ENCODE measurements around the gene ANKS1B.

The ANKS1B gene

DNA sequence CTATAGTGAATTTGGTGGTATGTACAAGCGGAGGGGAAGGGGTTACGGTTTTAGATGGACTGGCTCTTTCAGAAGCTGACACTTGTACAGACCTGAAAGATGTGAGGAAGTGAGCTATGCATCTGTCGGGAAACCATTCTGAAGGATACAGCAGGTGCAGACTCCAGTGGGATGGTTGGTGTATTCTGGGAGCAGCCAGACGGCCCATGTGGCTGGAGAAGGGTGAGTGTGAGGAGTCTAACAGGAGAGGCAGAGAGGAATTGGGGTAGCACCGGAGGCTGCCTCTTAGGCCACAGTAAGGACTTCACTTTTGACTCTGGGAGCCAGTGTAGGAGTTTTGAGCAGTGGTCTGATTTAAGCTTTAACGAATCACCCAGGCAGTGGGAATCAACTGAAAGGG lies 1248.9 kb downstream of the ANKS1B start:
- Histone ChIP-seq H3K27ac (ENCODE audit: low read depth, low read length) (no peak overlapping the region), H3K4me1 (ENCODE audit: control insufficient read depth, insufficient read depth, low read length) (no peaks in the 10 kb centered on the region; the same call in 1 of the 2 replicates), H3K4me3 (ENCODE audit: low read depth, low read length) (no peak overlapping the region), H3K9ac (ENCODE audit: low read length) (no peak overlapping the region), H3K36me3 (ENCODE audit: control insufficient read depth, insufficient read depth, low read length) (peaks cover 11% of the 10 kb centered on the region), H3K9me3 (ENCODE audit: control insufficient read depth, insufficient read depth, low read depth, low read length) (no peaks in the 10 kb centered on the region), H3K27me3 (ENCODE audit: control insufficient read depth, insufficient read depth, low read length) (no peaks in the 10 kb centered on the region)

DNA sequence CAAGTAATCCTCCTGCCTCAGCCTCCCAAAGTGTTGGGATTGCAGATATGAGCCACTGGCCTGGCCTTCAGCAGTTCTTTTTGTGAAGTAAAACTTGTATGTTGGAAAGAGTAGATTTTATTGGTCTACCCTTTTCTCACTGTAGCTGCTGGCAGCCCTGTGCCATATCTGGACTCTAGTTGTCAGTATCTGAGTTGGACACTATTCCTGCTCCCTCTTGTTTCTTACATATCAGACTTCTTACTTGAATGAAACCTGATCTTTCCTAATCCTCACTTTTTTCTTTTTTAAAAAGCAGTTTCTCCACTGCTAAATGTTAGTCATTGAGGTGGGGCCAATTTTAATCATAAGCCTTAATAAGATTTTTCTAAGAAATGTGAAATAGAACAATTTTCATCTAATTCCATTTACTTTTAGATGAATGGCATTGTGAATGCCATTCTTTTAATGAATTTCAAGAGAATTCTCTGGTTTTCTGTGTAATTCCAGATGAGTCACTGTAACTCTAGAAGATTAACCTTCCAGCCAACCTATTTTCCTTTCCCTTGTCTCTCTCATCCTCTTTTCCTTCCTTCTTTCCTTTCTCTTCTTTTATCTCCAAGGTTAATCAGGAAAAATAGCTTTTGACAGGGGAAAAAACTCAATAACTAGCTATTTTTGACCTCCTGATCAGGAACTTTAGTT lies 1250.9 kb downstream of the ANKS1B start:
- no peak overlapping the region for H3K9ac ChIP-seq (ENCODE audit: low read length)
- peaks cover 28% of the 10 kb centered on the region for H3K36me3 ChIP-seq (ENCODE audit: control insufficient read depth, insufficient read depth, low read length)
- H3K9me3 ChIP-seq (ENCODE audit: control insufficient read depth, insufficient read depth, low read depth, low read length), result no peaks in the 10 kb centered on the region
- H3K4me1 ChIP-seq (ENCODE audit: control insufficient read depth, insufficient read depth, low read length), result no peaks in the 10 kb centered on the region; the same call in 1 of the 2 replicates
- no peak overlapping the region for H3K4me3 ChIP-seq (ENCODE audit: low read depth, low read length)
- H3K27me3 ChIP-seq (ENCODE audit: control insufficient read depth, insufficient read depth, low read length), result no peaks in the 10 kb centered on the region
- no peak overlapping the region for H3K27ac ChIP-seq (ENCODE audit: low read depth, low read length)

DNA sequence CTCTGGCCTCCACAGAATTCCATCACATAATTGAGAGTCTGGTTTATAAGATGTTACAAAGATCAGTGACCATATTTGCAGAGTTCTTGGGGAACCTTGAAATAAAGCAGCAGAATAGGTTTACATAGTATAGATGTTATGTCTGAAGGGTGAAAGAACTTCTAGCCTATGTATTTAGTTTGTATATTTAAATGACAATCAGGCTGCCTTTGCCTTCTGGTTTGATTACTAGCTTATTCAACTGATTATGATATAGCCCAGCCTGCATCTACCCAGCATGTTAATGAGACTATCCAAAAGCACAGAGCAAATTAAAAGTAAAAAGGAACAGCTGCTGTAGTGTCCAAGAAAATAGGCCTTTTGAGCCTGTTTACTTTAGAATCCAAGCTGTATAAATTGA lies 1254.3 kb downstream of the ANKS1B start:
- no peaks in the 10 kb centered on the region for H3K9me3 ChIP-seq (ENCODE audit: control insufficient read depth, insufficient read depth, low read depth, low read length)
- H3K9ac ChIP-seq (ENCODE audit: low read length), result no peak overlapping the region
- no peaks in the 10 kb centered on the region for H3K4me1 ChIP-seq (ENCODE audit: control insufficient read depth, insufficient read depth, low read length)
- H3K27me3 ChIP-seq (ENCODE audit: control insufficient read depth, insufficient read depth, low read length), result no peaks in the 10 kb centered on the region
- no peak overlapping the region for H3K4me3 ChIP-seq (ENCODE audit: low read depth, low read length)
- peaks cover 43% of the 10 kb centered on the region for H3K36me3 ChIP-seq (ENCODE audit: control insufficient read depth, insufficient read depth, low read length)
- no peak overlapping the region for H3K27ac ChIP-seq (ENCODE audit: low read depth, low read length)

DNA sequence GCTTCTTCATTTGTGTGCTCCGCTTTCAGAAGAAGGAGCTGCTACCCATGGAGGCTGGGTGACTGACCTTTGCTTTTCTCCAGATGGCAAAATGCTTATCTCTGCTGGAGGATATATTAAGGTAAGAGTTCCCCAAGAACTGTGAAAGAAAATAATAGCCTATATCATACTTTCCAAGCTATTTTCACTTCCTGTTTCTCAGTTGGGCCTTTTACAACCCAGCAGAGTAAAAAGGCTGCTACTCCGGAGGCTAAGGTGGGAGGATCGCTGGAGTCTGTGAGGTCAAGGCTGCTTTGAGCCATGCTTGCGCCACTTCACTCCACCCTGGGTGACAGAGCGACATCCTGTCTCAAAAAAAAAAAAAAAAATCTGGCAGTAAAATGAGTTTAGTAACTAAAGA lies 1257.5 kb downstream of the ANKS1B start:
- H3K4me3 ChIP-seq (ENCODE audit: low read depth, low read length), result no peak overlapping the region
- H3K4me1 ChIP-seq (ENCODE audit: control insufficient read depth, insufficient read depth, low read length), result no peaks in the 10 kb centered on the region
- no peak overlapping the region for H3K9ac ChIP-seq (ENCODE audit: low read length)
- H3K27me3 ChIP-seq (ENCODE audit: control insufficient read depth, insufficient read depth, low read length), result no peaks in the 10 kb centered on the region
- peaks cover 57% of the 10 kb centered on the region for H3K36me3 ChIP-seq (ENCODE audit: control insufficient read depth, insufficient read depth, low read length)
- no peak overlapping the region for H3K27ac ChIP-seq (ENCODE audit: low read depth, low read length)
- H3K9me3 ChIP-seq (ENCODE audit: control insufficient read depth, insufficient read depth, low read depth, low read length), result no peaks in the 10 kb centered on the region

DNA sequence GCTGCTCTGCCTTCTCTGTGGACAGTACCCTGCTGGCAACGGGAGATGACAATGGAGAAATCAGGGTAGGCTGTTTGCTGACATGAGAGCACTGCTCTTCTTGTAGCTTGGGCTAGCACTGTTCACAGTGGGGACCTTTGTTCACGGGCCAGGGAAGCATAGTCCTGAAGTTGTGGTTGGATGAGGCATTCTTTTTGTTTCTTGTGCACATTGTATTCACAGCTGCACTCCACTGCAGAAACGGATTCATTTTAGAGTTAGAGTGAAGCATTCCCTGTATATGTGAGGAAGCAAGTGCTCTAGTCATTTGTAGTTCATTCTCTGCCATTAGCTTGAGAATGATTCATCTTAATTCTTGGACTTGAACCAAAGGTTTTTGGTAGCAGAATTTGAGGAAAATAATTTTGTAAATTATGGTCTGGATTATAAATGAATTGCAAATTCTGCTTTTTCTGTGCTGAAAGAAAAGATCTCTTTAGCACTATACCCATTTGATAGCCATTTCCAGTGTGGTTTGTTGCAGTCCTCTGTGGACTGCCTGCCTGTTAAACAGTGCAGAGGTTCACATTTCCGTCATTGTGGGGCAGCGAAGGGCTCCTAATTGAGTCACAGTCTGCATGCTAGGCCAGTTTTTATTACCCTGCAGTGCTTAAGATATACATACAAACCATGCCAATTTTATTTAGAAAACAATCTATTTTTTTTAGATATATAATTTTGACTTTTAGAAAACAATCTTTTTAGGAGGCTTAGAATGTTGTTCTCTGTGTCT lies 1259.1 kb downstream of the ANKS1B start:
- Histone ChIP-seq H3K27ac (ENCODE audit: low read depth, low read length) (no peak overlapping the region), H3K9ac (ENCODE audit: low read length) (no peak overlapping the region), H3K4me1 (ENCODE audit: control insufficient read depth, insufficient read depth, low read length) (no peaks in the 10 kb centered on the region), H3K9me3 (ENCODE audit: control insufficient read depth, insufficient read depth, low read depth, low read length) (no peaks in the 10 kb centered on the region), H3K27me3 (ENCODE audit: control insufficient read depth, insufficient read depth, low read length) (no peaks in the 10 kb centered on the region), H3K36me3 (ENCODE audit: control insufficient read depth, insufficient read depth, low read length) (peaks cover 45% of the 10 kb centered on the region), H3K4me3 (ENCODE audit: low read depth, low read length) (no peak overlapping the region)

DNA sequence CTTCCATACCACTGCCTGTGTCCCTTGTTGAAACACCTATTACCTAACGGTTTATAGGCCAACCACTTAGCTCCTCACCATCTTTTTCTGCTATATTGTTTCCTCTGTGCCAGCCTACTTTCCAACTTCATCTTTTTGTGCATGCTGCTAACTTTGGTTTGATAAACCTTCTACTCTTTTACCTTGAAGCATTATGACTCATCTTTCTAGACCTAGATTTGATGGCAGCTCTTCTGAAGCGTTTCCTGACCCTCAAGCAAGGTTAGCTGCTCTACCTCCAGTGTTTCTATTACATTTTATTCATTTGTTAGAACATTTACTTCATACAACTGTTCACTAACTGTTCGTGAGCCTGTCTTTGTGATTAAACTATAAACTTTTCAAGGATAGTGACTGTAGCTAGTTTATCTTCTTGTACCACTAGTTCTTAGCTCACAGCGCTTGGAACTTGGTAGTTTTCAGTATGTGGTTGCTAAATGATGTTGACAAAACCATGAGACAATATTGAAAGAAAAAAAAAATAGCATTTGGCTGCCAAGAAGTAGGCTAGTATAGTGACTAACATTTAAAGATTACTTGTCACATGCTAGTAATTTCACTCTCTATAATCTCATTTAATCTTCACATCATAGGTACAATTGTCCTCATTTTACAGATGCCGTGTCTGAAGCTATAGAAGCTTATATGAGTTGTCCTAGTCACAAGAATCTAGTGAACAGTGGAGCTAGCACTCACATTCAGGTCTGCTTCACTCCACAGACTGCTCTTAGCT lies 1260.2 kb downstream of the ANKS1B start:
- H3K4me1 ChIP-seq (ENCODE audit: control insufficient read depth, insufficient read depth, low read length), result no peaks in the 10 kb centered on the region
- no peak overlapping the region for H3K4me3 ChIP-seq (ENCODE audit: low read depth, low read length)
- no peak overlapping the region for H3K9ac ChIP-seq (ENCODE audit: low read length)
- no peak overlapping the region for H3K27ac ChIP-seq (ENCODE audit: low read depth, low read length)
- no peaks in the 10 kb centered on the region for H3K9me3 ChIP-seq (ENCODE audit: control insufficient read depth, insufficient read depth, low read depth, low read length)
- H3K27me3 ChIP-seq (ENCODE audit: control insufficient read depth, insufficient read depth, low read length), result no peaks in the 10 kb centered on the region
- peaks cover 38% of the 10 kb centered on the region for H3K36me3 ChIP-seq (ENCODE audit: control insufficient read depth, insufficient read depth, low read length)

DNA sequence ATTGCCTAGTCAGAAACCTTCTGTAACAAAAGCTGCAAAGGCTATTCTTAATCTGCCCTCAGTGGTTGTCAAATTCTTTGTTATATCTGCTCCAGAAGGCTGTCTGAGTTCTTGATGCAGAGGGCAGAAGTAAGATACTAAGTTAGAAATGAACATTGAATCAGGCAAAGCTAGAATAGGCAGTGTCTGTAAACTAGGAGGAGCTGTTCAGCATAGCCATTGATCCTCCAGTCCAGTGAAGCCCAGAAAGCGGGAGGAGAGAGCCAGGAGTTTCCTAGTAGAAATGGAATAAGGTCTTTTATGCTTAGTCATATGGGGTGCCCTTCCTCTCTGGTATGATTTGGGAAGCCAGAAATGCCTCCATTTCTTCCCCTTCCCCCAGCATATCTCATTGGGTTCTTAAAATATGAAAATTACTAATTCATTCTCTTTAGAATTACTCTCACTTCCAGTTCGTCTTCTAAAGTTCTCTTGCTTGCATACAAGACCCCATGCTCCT lies 1263.5 kb downstream of the ANKS1B start:
- Histone ChIP-seq H3K27me3 (ENCODE audit: control insufficient read depth, insufficient read depth, low read length) (no peaks in the 10 kb centered on the region), H3K9ac (ENCODE audit: low read length) (no peak overlapping the region), H3K9me3 (ENCODE audit: control insufficient read depth, insufficient read depth, low read depth, low read length) (no peaks in the 10 kb centered on the region), H3K4me1 (ENCODE audit: control insufficient read depth, insufficient read depth, low read length) (no peaks in the 10 kb centered on the region), H3K4me3 (ENCODE audit: low read depth, low read length) (no peak overlapping the region), H3K36me3 (ENCODE audit: control insufficient read depth, insufficient read depth, low read length) (peaks cover 22% of the 10 kb centered on the region), H3K27ac (ENCODE audit: low read depth, low read length) (no peak overlapping the region)

DNA sequence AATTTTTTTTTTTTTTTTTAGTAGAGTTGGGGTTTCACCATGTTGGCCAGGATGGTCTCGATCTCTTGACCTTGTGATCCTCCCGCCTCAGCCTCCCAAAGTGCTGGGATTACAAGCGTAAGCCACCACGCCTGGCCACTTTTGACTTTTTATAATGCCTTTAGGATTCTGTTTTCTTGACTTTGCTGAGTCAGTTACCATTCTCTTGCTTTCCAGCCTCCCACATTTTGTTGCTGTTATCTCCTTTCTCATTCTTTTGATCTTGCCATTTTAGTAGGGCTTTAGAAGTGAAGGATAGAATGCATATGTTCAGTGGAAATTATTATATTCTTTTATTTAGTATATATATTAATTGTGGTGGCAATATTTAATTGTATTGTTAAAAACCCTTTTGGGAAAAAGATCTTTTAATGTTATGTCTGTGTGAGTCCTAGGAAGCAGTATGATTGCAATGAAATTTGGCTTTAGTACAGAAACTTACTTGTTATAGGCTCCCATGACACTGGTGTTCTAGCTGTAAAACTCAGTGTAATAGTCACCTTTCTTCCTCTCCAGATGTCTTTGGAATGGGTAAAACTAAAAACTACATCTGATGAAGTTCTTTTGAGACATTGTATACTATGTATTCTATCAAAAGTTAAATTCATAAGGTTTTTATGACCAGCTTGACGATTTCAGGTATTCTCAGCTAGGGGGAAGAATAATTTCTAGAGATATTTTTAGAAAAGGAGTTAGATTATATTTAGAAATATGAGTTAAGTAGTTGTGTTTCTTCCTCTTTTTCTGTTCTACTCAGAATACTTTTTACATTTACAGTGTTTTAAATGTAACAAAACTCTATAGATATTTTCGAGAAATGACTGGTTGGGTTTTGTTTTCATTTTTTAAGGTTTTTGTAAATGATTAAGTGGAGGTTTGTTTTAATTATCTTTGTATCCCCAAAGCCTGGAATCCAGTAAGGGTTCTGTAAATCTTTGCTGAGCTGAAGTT lies 1264.9 kb downstream of the ANKS1B start:
- Histone ChIP-seq H3K27ac (ENCODE audit: low read depth, low read length) (no peak overlapping the region), H3K36me3 (ENCODE audit: control insufficient read depth, insufficient read depth, low read length) (peaks cover 21% of the 10 kb centered on the region), H3K9ac (ENCODE audit: low read length) (no peak overlapping the region), H3K4me3 (ENCODE audit: low read depth, low read length) (no peak overlapping the region), H3K4me1 (ENCODE audit: control insufficient read depth, insufficient read depth, low read length) (no peaks in the 10 kb centered on the region), H3K9me3 (ENCODE audit: control insufficient read depth, insufficient read depth, low read depth, low read length) (no peaks in the 10 kb centered on the region), H3K27me3 (ENCODE audit: control insufficient read depth, insufficient read depth, low read length) (no peaks in the 10 kb centered on the region)

DNA sequence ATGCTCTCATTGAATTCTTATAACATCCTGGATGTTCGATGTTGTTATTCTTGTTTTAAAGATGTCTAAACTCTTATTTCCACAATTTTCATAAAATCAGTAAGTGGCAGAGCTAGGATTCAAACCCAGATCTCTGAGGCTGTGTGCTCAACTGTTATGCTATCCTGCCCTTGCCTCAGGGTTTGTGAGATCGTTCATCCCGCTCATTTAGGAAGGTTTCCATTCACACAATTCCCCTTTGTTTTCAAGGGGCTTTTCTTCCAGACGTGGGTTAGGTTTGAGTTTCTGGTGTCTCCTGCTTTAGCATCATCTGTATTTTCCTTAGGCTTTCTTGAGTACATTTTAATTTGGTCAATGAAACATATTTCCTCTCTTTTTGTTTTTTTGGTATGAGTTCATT lies 1270.3 kb downstream of the ANKS1B start:
- Histone ChIP-seq H3K9ac (ENCODE audit: low read length) (no peak overlapping the region), H3K27me3 (ENCODE audit: control insufficient read depth, insufficient read depth, low read length) (no peaks in the 10 kb centered on the region), H3K4me3 (ENCODE audit: low read depth, low read length) (no peak overlapping the region), H3K9me3 (ENCODE audit: control insufficient read depth, insufficient read depth, low read depth, low read length) (no peaks in the 10 kb centered on the region), H3K4me1 (ENCODE audit: control insufficient read depth, insufficient read depth, low read length) (no peaks in the 10 kb centered on the region), H3K27ac (ENCODE audit: low read depth, low read length) (no peak overlapping the region), H3K36me3 (ENCODE audit: control insufficient read depth, insufficient read depth, low read length) (peaks cover 20% of the 10 kb centered on the region)

DNA sequence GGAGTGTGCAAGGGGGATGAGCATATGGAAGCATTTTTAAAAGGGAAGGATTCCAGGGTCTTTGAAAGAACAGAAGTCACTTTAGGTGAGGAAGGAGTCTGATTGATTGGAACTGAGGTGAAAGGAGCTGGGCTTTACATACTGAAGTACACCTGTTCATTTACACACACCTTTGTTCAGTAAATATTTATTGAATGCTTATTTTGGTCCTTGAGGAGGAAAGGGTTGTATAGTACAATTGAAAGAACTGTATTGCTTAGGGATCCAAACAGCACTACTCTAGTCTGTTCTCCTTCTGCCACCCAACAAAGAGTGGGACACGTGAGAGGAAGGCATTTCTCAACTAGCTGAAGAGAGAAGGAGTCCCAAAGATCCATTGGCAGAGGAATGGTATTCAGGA lies 1275.7 kb downstream of the ANKS1B start:
- Histone ChIP-seq H3K9me3 (ENCODE audit: control insufficient read depth, insufficient read depth, low read depth, low read length) (no peaks in the 10 kb centered on the region), H3K27ac (ENCODE audit: low read depth, low read length) (no peak overlapping the region), H3K4me3 (ENCODE audit: low read depth, low read length) (no peak overlapping the region), H3K9ac (ENCODE audit: low read length) (no peak overlapping the region), H3K4me1 (ENCODE audit: control insufficient read depth, insufficient read depth, low read length) (no peaks in the 10 kb centered on the region), H3K36me3 (ENCODE audit: control insufficient read depth, insufficient read depth, low read length) (peaks cover 23% of the 10 kb centered on the region), H3K27me3 (ENCODE audit: control insufficient read depth, insufficient read depth, low read length) (no peaks in the 10 kb centered on the region)
